Measurements from ENCODE around the gene MAGI2.

MAGI2 gene

DNA sequence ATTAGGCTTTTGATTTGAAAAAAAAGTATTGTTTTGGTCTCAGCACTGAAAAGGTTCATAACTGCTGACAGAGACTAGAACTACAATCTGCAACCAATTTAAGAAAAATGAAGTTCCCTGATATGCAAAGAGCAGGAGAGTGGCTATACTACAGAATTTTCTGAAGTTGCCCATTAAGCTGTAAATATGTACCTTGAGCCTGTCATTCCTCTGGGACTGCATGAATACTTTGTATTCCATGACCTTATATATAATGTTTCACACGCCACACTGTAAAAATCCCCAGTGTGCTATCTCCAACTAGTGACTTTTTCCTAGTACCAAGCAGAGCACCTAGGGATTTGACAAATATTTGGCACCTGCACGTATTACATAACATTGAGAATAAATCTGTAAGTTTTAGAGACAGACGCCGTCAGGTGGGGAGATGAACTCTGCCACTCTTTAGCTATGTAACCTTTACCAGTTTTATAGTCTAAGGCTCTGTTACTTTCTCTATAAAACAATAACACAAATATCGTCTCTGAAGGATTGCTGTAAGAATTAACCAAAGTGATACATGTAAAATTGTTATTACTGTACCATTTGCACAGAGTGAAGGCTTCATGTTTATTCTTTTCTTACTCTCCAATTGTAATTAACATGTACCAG, 235.4 kb downstream of the MAGI2 start:
- H3K27me3 ChIP-seq (ENCODE audit: low read length): no peaks in the 10 kb centered on the region
- TF ChIP-seq EZH2phosphoT487 (conservative IDR thresholded peaks at IDR 0.05; ENCODE audit: low read length): no peak
- TF ChIP-seq, protein P1, sequence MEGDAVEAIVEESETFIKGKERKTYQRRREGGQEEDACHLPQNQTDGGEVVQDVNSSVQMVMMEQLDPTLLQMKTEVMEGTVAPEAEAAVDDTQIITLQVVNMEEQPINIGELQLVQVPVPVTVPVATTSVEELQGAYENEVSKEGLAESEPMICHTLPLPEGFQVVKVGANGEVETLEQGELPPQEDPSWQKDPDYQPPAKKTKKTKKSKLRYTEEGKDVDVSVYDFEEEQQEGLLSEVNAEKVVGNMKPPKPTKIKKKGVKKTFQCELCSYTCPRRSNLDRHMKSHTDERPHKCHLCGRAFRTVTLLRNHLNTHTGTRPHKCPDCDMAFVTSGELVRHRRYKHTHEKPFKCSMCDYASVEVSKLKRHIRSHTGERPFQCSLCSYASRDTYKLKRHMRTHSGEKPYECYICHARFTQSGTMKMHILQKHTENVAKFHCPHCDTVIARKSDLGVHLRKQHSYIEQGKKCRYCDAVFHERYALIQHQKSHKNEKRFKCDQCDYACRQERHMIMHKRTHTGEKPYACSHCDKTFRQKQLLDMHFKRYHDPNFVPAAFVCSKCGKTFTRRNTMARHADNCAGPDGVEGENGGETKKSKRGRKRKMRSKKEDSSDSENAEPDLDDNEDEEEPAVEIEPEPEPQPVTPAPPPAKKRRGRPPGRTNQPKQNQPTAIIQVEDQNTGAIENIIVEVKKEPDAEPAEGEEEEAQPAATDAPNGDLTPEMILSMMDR (IDR thresholded peaks at IDR 0.05; ENCODE audit: insufficient read depth, low read length, poor library complexity, severe bottlenecking): no peak
- no peaks in the 10 kb centered on the region for H4K20me1 ChIP-seq (ENCODE audit: low read depth, low read length)
- no peak overlapping the region for H3K27ac ChIP-seq (ENCODE audit: low read depth, low read length)
- H2AFZ ChIP-seq (ENCODE audit: low read depth, low read length, severe bottlenecking): no peak overlapping the region
- H3K9me2 ChIP-seq (replicated peaks; ENCODE audit: insufficient read depth, low read length): no peaks in the 10 kb centered on the region
- no peak overlapping the region for H3K4me2 ChIP-seq (ENCODE audit: low read depth, low read length, poor library complexity, severe bottlenecking)
- no peaks in the 10 kb centered on the region for H3K36me3 ChIP-seq (ENCODE audit: low read length)
- H3K9ac ChIP-seq (ENCODE audit: low read length): no peak overlapping the region
- H3K79me2 ChIP-seq (ENCODE audit: insufficient read depth, low read length): no peaks in the 10 kb centered on the region
- no peak overlapping the region for H3K4me3 ChIP-seq (ENCODE audit: insufficient read depth, low read length, poor library complexity, severe bottlenecking)
- H3F3A ChIP-seq (ENCODE audit: insufficient read depth): no peaks in the 10 kb centered on the region
- H3K9me3 ChIP-seq (ENCODE audit: insufficient read depth, low read length): no peaks in the 10 kb centered on the region

DNA sequence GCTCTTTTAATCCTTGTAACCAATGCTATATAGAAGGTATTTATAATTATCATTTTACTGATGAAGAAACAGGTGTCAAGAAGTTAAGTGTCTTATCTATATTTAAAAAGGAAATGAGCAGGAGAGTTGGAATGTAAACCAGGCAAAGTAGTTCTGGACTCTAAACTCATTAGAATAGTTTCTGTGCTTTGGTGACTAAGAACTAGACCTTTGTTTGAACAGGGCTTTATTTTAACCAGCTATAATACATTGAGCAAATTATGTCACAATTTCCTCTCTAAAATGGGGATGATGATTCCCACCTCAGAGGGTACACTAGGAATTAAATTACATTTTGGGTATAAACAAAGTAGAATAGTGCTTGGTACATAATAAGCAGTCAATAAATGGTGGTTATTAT, 236.0 kb downstream of the MAGI2 start:
- H2AFZ ChIP-seq (ENCODE audit: low read depth, low read length, severe bottlenecking): no peak overlapping the region
- TF ChIP-seq, protein P1 (IDR thresholded peaks at IDR 0.05; ENCODE audit: insufficient read depth, low read length, poor library complexity, severe bottlenecking): no peak
- no peak for TF ChIP-seq EZH2phosphoT487 (conservative IDR thresholded peaks at IDR 0.05; ENCODE audit: low read length)
- no peaks in the 10 kb centered on the region for H3K79me2 ChIP-seq (ENCODE audit: insufficient read depth, low read length)
- H3F3A ChIP-seq (ENCODE audit: insufficient read depth): no peaks in the 10 kb centered on the region
- no peaks in the 10 kb centered on the region for H3K27me3 ChIP-seq (ENCODE audit: low read length)
- no peaks in the 10 kb centered on the region for H3K9me3 ChIP-seq (ENCODE audit: insufficient read depth, low read length)
- H3K9ac ChIP-seq (ENCODE audit: low read length): no peak overlapping the region
- H3K4me2 ChIP-seq (ENCODE audit: low read depth, low read length, poor library complexity, severe bottlenecking): no peak overlapping the region
- no peaks in the 10 kb centered on the region for H3K9me2 ChIP-seq (replicated peaks; ENCODE audit: insufficient read depth, low read length)
- no peaks in the 10 kb centered on the region for H4K20me1 ChIP-seq (ENCODE audit: low read depth, low read length)
- H3K4me3 ChIP-seq (ENCODE audit: insufficient read depth, low read length, poor library complexity, severe bottlenecking): no peak overlapping the region
- no peaks in the 10 kb centered on the region for H3K36me3 ChIP-seq (ENCODE audit: low read length)
- no peak overlapping the region for H3K27ac ChIP-seq (ENCODE audit: low read depth, low read length)

DNA sequence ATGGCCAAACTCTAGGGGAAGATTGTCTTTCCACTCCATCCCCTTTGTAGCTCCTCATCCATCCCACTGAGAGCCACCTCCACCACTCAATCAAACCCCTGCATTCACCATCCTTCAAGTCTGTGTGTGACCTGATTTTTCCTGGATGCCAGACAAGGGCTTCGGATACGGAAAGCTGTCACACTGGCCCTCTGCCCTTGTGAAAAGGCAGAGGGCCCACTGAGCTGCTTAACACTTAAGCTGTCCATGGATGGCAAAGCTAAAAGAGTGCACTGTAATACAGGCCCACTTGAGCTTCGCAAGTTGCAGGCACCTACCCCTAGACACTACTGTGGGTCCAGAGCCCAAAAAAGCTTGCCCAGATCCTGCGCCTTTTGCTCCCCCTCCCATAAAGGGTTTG, 237.2 kb downstream of the MAGI2 start:
- Histone ChIP-seq H3K36me3 (ENCODE audit: low read length) (no peaks in the 10 kb centered on the region), H3K27ac (ENCODE audit: low read depth, low read length) (no peak overlapping the region), H3K9me2 (replicated peaks; ENCODE audit: insufficient read depth, low read length) (no peaks in the 10 kb centered on the region), H3K79me2 (ENCODE audit: insufficient read depth, low read length) (no peaks in the 10 kb centered on the region), H3K27me3 (ENCODE audit: low read length) (no peaks in the 10 kb centered on the region), H2AFZ (ENCODE audit: low read depth, low read length, severe bottlenecking) (no peak overlapping the region), H3K9me3 (ENCODE audit: insufficient read depth, low read length) (no peaks in the 10 kb centered on the region), H4K20me1 (ENCODE audit: low read depth, low read length) (no peaks in the 10 kb centered on the region), H3F3A (ENCODE audit: insufficient read depth) (no peaks in the 10 kb centered on the region), H3K9ac (ENCODE audit: low read length) (no peak overlapping the region), H3K4me3 (ENCODE audit: insufficient read depth, low read length, poor library complexity, severe bottlenecking) (no peak overlapping the region), H3K4me2 (ENCODE audit: low read depth, low read length, poor library complexity, severe bottlenecking) (no peak overlapping the region)
- no peak for TF ChIP-seq EZH2phosphoT487 (conservative IDR thresholded peaks at IDR 0.05; ENCODE audit: low read length)
- TF ChIP-seq, protein P1 (IDR thresholded peaks at IDR 0.05; ENCODE audit: insufficient read depth, low read length, poor library complexity, severe bottlenecking): no peak
